ENCODE data around the gene TNRC18.

TNRC18 gene

GRCh38 chr7:5448378-5449037, 24.9 kb upstream of the TNRC18 start:
- DNase-seq: no peak

GRCh38 chr7:5445981-5446594, 22.5 kb upstream of the TNRC18 start:
- DNase-seq: no peak

GRCh38 chr7:5443678-5444077, 20.0 kb upstream of the TNRC18 start:
- no peak for DNase-seq

- DNase-seq: no peak
Observed at GRCh38 chr7:5442757-5443305, 19.2 kb upstream of the TNRC18 start.

- DNase-seq: no peak
Observed at GRCh38 chr7:5441840-5442503, 18.3 kb upstream of the TNRC18 start.

GRCh38 chr7:5439572-5440496, 16.2 kb upstream of the TNRC18 start:
- DNase-seq: no peak

- DNase-seq: no peak
Observed at GRCh38 chr7:5439209-5439571, 15.6 kb upstream of the TNRC18 start.

- no peak for DNase-seq
Observed at GRCh38 chr7:5437987-5438386, 14.4 kb upstream of the TNRC18 start.

GRCh38 chr7:5437348-5437892, 13.8 kb upstream of the TNRC18 start:
- DNase-seq: no peak

- DNase-seq: no peak
Observed at GRCh38 chr7:5436003-5436678, 12.5 kb upstream of the TNRC18 start.

GRCh38 chr7:5435291-5436002, 11.8 kb upstream of the TNRC18 start:
- no peak for DNase-seq

GRCh38 chr7:5433181-5433580, 9.5 kb upstream of the TNRC18 start:
- no peak for DNase-seq

GRCh38 chr7:5432691-5433090, 9.1 kb upstream of the TNRC18 start:
- no peak for DNase-seq

- DNase-seq: no peak
Observed at GRCh38 chr7:5431560-5432015, 8.0 kb upstream of the TNRC18 start.

GRCh38 chr7:5430612-5430947, 6.9 kb upstream of the TNRC18 start:
- DNase-seq: peak in 1 of 2 experiments; percentile 21

- peak in 1 of 2 experiments; percentile 28 for DNase-seq
Observed at GRCh38 chr7:5429857-5430611, 6.4 kb upstream of the TNRC18 start.

- peak; percentile 21 to 35 for DNase-seq
Observed at GRCh38 chr7:5429253-5429856, 5.7 kb upstream of the TNRC18 start.

- peak in 1 of 2 experiments; percentile 37 for DNase-seq
Observed at GRCh38 chr7:5428478-5429252, 5.0 kb upstream of the TNRC18 start.

GRCh38 chr7:5426226-5426475, 2.5 kb upstream of the TNRC18 start:
- peak; percentile 30 to 37 for DNase-seq

All from activated T-cell treated with anti-CD3 and anti-CD28 coated beads, Interleukin-2, amount 50 U/mL, for 48 hours (primary cell).